Measurements from ENCODE around the gene VDR. TPM values are rescaled to one million over a fixed set of nuclear protein-coding genes. Genes with fewer than 3 reads are reported as not detected.

Gene VDR
- total RNA-seq, 3 donors from 2014 or later (not counting 1 experiment from before 2014, with no cell fraction given): 1.1 to 2.5 (median 1.6) TPM

- Histone ChIP-seq H3K4me1 (ENCODE audit: control insufficient read depth, insufficient read depth, low read length) (peaks cover 59% of the 10 kb centered on the region), H3K9me3 (ENCODE audit: control insufficient read depth, insufficient read depth, low read length) (no peaks in the 10 kb centered on the region), H3K27me3 (ENCODE audit: control insufficient read depth, insufficient read depth, low read length) (peaks cover 28% of the 10 kb centered on the region), H3K36me3 (ENCODE audit: control insufficient read depth, insufficient read depth, low read length) (no peaks in the 10 kb centered on the region), H3K4me3 (ENCODE audit: low read length) (no peak overlapping the region), H3K27ac (ENCODE audit: low read length) (no peak overlapping the region)
- intact Hi-C loops (cut with micrococcal nuclease): loop anchor here (5.0 kb wide), 1 partner anchor 266 kb away; no protein-coding TSS in a partner anchor
- no peak overlapping the region for H3K4me3 Mint-ChIP-seq
- no peak for ATAC-seq
- H3K36me3 Mint-ChIP-seq: no peaks in the 10 kb centered on the region
- DNase-seq: no peak
- H3K27me3 Mint-ChIP-seq (ENCODE audit: low read depth in 2 of 2): peaks cover 30 to 42% of the 10 kb centered on the region in 2 donors
- H3K9me3 Mint-ChIP-seq: no peaks in the 10 kb centered on the region
- H3K27ac Mint-ChIP-seq: no peak overlapping the region
- no peak for TF ChIP-seq CTCF (IDR thresholded peaks at IDR 0.05)
- WGBS (ENCODE audit: insufficient coverage): 62% methylated on average over 10 of the region's 10 CpGs
- H3K4me1 Mint-ChIP-seq: peaks cover 42 to 51% of the 10 kb centered on the region in 2 donors
Measured at GRCh38 chr12:47901063-47901717, 3.6 kb downstream of the VDR start.

GRCh38 chr12:47900131-47901062 is 4.4 kb downstream of the VDR start:
- 66% methylated on average over 8 of the region's 8 CpGs for WGBS (ENCODE audit: insufficient coverage)
- H3K36me3 Mint-ChIP-seq: no peaks in the 10 kb centered on the region
- Histone ChIP-seq H3K27ac (ENCODE audit: low read length) (no peak overlapping the region), H3K27me3 (ENCODE audit: control insufficient read depth, insufficient read depth, low read length) (peaks cover 26% of the 10 kb centered on the region), H3K4me1 (ENCODE audit: control insufficient read depth, insufficient read depth, low read length) (peaks cover 57% of the 10 kb centered on the region), H3K4me3 (ENCODE audit: low read length) (no peak overlapping the region), H3K36me3 (ENCODE audit: control insufficient read depth, insufficient read depth, low read length) (no peaks in the 10 kb centered on the region), H3K9me3 (ENCODE audit: control insufficient read depth, insufficient read depth, low read length) (no peaks in the 10 kb centered on the region)
- no peak overlapping the region for H3K27ac Mint-ChIP-seq
- DNase-seq (peak in 1 of 2 donors; percentile 43), ATAC-seq (peak in 1 of 3 donors; percentile 22)
- no peak for TF ChIP-seq CTCF (IDR thresholded peaks at IDR 0.05)
- no peaks in the 10 kb centered on the region for H3K9me3 Mint-ChIP-seq
- H3K27me3 Mint-ChIP-seq (ENCODE audit: low read depth in 2 of 2): peaks cover 32 to 49% of the 10 kb centered on the region in 2 donors
- H3K4me3 Mint-ChIP-seq: no peak overlapping the region
- H3K4me1 Mint-ChIP-seq: peaks cover 42 to 51% of the 10 kb centered on the region in 2 donors
- intact Hi-C loops (cut with micrococcal nuclease): loop anchor here (5.0 kb wide), 1 partner anchor 267 kb away; no protein-coding TSS in a partner anchor

- no peaks in the 10 kb centered on the region for H3K36me3 Mint-ChIP-seq
- peaks cover 34 to 43% of the 10 kb centered on the region in 2 donors for H3K4me1 Mint-ChIP-seq
- no peak overlapping the region for H3K4me3 Mint-ChIP-seq
- no peaks in the 10 kb centered on the region for H3K9me3 ChIP-seq (ENCODE audit: control insufficient read depth, insufficient read depth, low read length)
- intact Hi-C loops (cut with micrococcal nuclease): no loop called here
- no peaks in the 10 kb centered on the region for H3K9me3 Mint-ChIP-seq
- H3K27ac Mint-ChIP-seq: no peak overlapping the region
- DNase-seq: no peak
- 77% methylated on average over 5 of the region's 5 CpGs for WGBS (ENCODE audit: insufficient coverage)
- H3K36me3 ChIP-seq (ENCODE audit: control insufficient read depth, insufficient read depth, low read length): no peaks in the 10 kb centered on the region
- peaks cover 31 to 57% of the 10 kb centered on the region in 2 donors for H3K27me3 Mint-ChIP-seq (ENCODE audit: low read depth in 2 of 2)
- H3K27ac ChIP-seq (ENCODE audit: low read length): no peak overlapping the region
- H3K4me1 ChIP-seq (ENCODE audit: control insufficient read depth, insufficient read depth, low read length): peaks cover 48% of the 10 kb centered on the region
- no peak for TF ChIP-seq CTCF (IDR thresholded peaks at IDR 0.05)
- ATAC-seq: no peak
- H3K4me3 ChIP-seq (ENCODE audit: low read length): no peak overlapping the region
- peaks cover 21% of the 10 kb centered on the region for H3K27me3 ChIP-seq (ENCODE audit: control insufficient read depth, insufficient read depth, low read length)
Measured at GRCh38 chr12:47899466-47899865, 5.3 kb downstream of the VDR start.

Measured in natural killer cell (primary cell).